ENCODE data around the gene AHDC1.

Gene AHDC1

GRCh38 chr1:27601321-27601770, 2.6 kb downstream of the AHDC1 start (continued):
- TF ChIP-seq, protein P1, sequence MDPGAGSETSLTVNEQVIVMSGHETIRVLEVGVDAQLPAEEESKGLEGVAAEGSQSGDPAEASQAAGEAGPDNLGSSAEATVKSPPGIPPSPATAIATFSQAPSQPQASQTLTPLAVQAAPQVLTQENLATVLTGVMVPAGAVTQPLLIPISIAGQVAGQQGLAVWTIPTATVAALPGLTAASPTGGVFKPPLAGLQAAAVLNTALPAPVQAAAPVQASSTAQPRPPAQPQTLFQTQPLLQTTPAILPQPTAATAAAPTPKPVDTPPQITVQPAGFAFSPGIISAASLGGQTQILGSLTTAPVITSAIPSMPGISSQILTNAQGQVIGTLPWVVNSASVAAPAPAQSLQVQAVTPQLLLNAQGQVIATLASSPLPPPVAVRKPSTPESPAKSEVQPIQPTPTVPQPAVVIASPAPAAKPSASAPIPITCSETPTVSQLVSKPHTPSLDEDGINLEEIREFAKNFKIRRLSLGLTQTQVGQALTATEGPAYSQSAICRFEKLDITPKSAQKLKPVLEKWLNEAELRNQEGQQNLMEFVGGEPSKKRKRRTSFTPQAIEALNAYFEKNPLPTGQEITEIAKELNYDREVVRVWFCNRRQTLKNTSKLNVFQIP (CRISPR knock-in tag; IDR thresholded peaks at IDR 0.05; ENCODE audit: borderline replicate concordance, low read depth), result no peak
- TF ChIP-seq PATZ1 (CRISPR knock-in tag; IDR thresholded peaks at IDR 0.05; ENCODE audit: borderline replicate concordance), result no peak
- TF ChIP-seq ZC3H10 (CRISPR knock-in tag; IDR thresholded peaks at IDR 0.05), result no peak
- no peak for TF ChIP-seq TCF4 (CRISPR knock-in tag; IDR thresholded peaks at IDR 0.05; ENCODE audit: borderline replicate concordance)
- TF ChIP-seq PPARA (CRISPR knock-in tag; IDR thresholded peaks at IDR 0.05; ENCODE audit: borderline replicate concordance), result no peak
- no peak for TF ChIP-seq CSRNP3 (CRISPR knock-in tag; IDR thresholded peaks at IDR 0.05)
- TF ChIP-seq ISL1 (CRISPR knock-in tag; IDR thresholded peaks at IDR 0.05), result no peak
- TF ChIP-seq GLIS3 (CRISPR knock-in tag; IDR thresholded peaks at IDR 0.05), result no peak
- TF ChIP-seq ESRRG (CRISPR knock-in tag; IDR thresholded peaks at IDR 0.05), result no peak
- TF ChIP-seq SNAI2 (CRISPR knock-in tag; IDR thresholded peaks at IDR 0.05), result no peak
- TF ChIP-seq CSDC2 (CRISPR knock-in tag; IDR thresholded peaks at IDR 0.05), result no peak
- no peak for TF ChIP-seq ZNF565 (CRISPR knock-in tag; conservative IDR thresholded peaks at IDR 0.05; ENCODE audit: low read depth)
- TF ChIP-seq ZFP3 (CRISPR knock-in tag; IDR thresholded peaks at IDR 0.05), result no peak

- TF ChIP-seq ISL1 (CRISPR knock-in tag; IDR thresholded peaks at IDR 0.05), result no peak
- TF ChIP-seq ZC3H10 (CRISPR knock-in tag; IDR thresholded peaks at IDR 0.05), result no peak
- TF ChIP-seq ARNTL (CRISPR knock-in tag; IDR thresholded peaks at IDR 0.05; ENCODE audit: borderline replicate concordance, low read depth), result no peak
- no peak for TF ChIP-seq ZFP3 (CRISPR knock-in tag; IDR thresholded peaks at IDR 0.05)
- no peak for TF ChIP-seq ZNF8 (CRISPR knock-in tag; IDR thresholded peaks at IDR 0.05)
- no peak for TF ChIP-seq CREB5 (CRISPR knock-in tag; IDR thresholded peaks at IDR 0.05; ENCODE audit: low read depth)
- no peak for TF ChIP-seq TCF4 (CRISPR knock-in tag; IDR thresholded peaks at IDR 0.05; ENCODE audit: borderline replicate concordance)
- no peak for TF ChIP-seq CSRNP3 (CRISPR knock-in tag; IDR thresholded peaks at IDR 0.05)
- TF ChIP-seq ESRRG (CRISPR knock-in tag; IDR thresholded peaks at IDR 0.05), result no peak
- no peak for TF ChIP-seq ZNF565 (CRISPR knock-in tag; conservative IDR thresholded peaks at IDR 0.05; ENCODE audit: low read depth)
- TF ChIP-seq BACH2 (CRISPR knock-in tag; IDR thresholded peaks at IDR 0.05; ENCODE audit: borderline replicate concordance), result no peak
- ATAC-seq, result peak; percentile 17
Observed at GRCh38 chr1:27600498-27601175, 3.3 kb downstream of the AHDC1 start.

DNA sequence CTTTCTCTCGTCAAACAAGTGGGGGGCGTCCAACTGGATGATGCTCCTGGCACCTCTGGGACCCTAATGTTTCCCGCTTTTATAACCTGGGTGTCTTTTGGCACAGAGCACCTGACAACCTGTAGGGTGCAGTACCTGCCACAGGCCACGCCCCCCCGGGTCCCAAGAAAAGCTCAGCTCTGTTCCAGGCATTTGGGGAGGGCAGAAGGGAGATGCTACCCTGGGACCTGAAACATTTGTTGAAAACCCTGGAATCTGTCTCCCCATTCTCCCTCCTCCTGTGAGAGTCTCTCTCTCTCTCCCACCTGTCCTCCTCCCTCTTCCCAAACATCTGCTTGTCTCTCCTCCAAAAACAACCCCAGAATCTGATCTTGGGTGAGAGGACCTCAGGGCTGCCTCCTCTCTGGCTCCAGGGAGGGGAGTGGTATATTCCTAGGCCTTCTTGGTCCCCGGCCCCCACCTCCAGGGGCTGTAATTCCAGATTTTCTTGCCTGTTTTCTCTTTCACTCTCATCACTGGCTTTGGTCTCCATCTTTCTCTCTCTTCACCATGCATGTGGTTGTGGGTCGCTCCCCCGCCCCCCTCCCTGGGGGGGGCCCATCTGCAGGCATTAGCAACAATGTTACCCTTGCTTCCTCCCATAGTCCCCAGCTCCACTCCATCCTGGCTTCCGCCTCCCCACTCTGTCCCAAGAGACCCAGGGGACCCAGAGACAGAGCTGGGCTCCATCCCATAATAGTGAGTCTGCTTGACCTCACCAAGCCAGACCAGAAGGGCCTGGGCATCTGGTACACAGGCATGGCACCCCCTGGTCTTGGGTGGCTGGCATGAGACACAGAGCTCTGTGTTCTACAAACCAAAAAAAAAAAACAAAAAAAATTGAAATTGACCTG, 4.1 kb downstream of the AHDC1 start:
- no peak for ATAC-seq

More for the DNA sequence above, 4.1 kb downstream of the AHDC1 start:
- TF ChIP-seq CREB5 (CRISPR knock-in tag; IDR thresholded peaks at IDR 0.05; ENCODE audit: low read depth), result no peak
- TF ChIP-seq ESRRG (CRISPR knock-in tag; IDR thresholded peaks at IDR 0.05), result no peak
- TF ChIP-seq CSRNP3 (CRISPR knock-in tag; IDR thresholded peaks at IDR 0.05), result no peak
- peak; percentile 28; the same call in 1 of the 2 replicates for TF ChIP-seq PATZ1 (CRISPR knock-in tag; IDR thresholded peaks at IDR 0.05; ENCODE audit: borderline replicate concordance)

Data from SK-N-SH treated with all-trans-retinoic acid at 6 μM for 48 hours (cell line).